GM23248 (cell line): ENCODE measurements around the gene TAS2R20.

ENCODE experiments used
- EZH2 ChIP-seq: fragments of 200-600 bp; sonication (generic); IDR thresholded peaks from 2 replicates; pipeline ENCODE4 v1.6.1; 2018; ENCODE audit warnings: antibody characterized with exemption, mild to moderate bottlenecking; ENCODE audit not compliant: insufficient read depth, poor library complexity, severe bottlenecking
- EZH2phosphoT487 ChIP-seq: fragments of 200-600 bp; sonication (generic); IDR thresholded peaks from 2 replicates; pipeline ENCODE4 v1.6.1; 2018; ENCODE audit warnings: antibody characterized with exemption, moderate library complexity, mild to moderate bottlenecking, low read depth; ENCODE audit not compliant: insufficient read depth

DNA sequence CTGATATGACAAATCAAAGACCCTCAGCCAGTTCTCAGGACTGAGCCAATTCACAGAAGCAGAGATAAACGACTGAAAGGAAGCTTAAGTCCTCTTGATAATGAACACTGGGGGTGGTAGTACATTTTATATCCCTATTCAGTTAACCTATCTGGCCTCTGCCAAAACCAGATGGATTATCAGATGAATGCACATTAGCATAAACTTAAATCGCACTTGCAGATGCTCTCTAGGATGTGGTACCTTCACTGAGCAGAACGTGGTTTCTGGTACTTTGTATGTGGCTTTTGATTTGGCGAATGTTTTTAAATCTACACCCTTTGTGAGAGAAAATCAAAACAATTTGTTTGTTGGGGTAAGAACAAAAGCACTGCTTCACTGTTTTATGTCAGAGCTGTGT lies 37.9 kb downstream of the TAS2R20 start:
- TF ChIP-seq EZH2 (no peak), EZH2phosphoT487 (no peak)
